WTC11 (cell line): ENCODE results near the gene OR4A15. TPM values are rescaled to one million over a fixed set of nuclear protein-coding genes. Genes with fewer than 3 reads are reported as not detected.

Experiments used
- ATAC-seq: fragments of 200-7000 bp; cut with Tn5 transposase; 2 replicates; pipeline ENCODE4 v1.10.0; 2021; ENCODE audit warnings: mild to moderate bottlenecking, moderate library complexity
- CTCF ChIA-PET: fragments of 300-600 bp; sonication (Branson Sonifier 250); formaldehyde crosslinking; loops from one replicate; lab custom pipeline; 2021; ENCODE audit warnings: antibody characterized with exemption; lab: Charles Lee
- POLR2A ChIA-PET: fragments of 350-600 bp; sonication (Branson Sonifier 250); formaldehyde crosslinking; loops from one replicate; lab custom pipeline; 2021; ENCODE audit warnings: antibody characterized with exemption; lab: Charles Lee
- DNase-seq: peaks from one replicate; pipeline ENCODE4 v3.0.0; 2021; ENCODE audit warnings: low spot score
- H3K27ac Mint-ChIP-seq: 2 replicates; pipeline ENCODE4 v1.8.0; 2021; ENCODE audit warnings: mixed read lengths
- H3K27me3 Mint-ChIP-seq: 2 replicates; pipeline ENCODE4 v1.8.0; 2021; ENCODE audit warnings: low read depth, mild to moderate bottlenecking, moderate library complexity, mixed read lengths
- H3K36me3 Mint-ChIP-seq: 2 replicates; pipeline ENCODE4 v1.8.0; 2021; ENCODE audit warnings: mixed read lengths
- H3K4me1 Mint-ChIP-seq: 2 replicates; pipeline ENCODE4 v1.8.0; 2022; ENCODE audit warnings: mixed read lengths
- H3K4me3 Mint-ChIP-seq: 2 replicates; pipeline ENCODE4 v1.8.0; 2021; ENCODE audit warnings: mild to moderate bottlenecking, moderate library complexity, mixed read lengths
- H3K9me3 Mint-ChIP-seq: 2 replicates; pipeline ENCODE4 v1.8.0; 2021; ENCODE audit warnings: mixed read lengths
- ATF3 ChIP-seq: sonication (generic); formaldehyde crosslinking; conservative IDR thresholded peaks from 2 replicates; pipeline ENCODE4 v1.8.1; 2022; ENCODE audit warnings: mild to moderate bottlenecking, missing genetic modification reagents
- CREM ChIP-seq: sonication (generic); formaldehyde crosslinking; IDR thresholded peaks from 2 replicates; pipeline ENCODE4 v1.8.1; 2022; ENCODE audit warnings: mild to moderate bottlenecking, missing genetic modification reagents, moderate library complexity
- ELF4 ChIP-seq: sonication (generic); formaldehyde crosslinking; IDR thresholded peaks from 2 replicates; pipeline ENCODE4 v1.8.1; 2022; ENCODE audit warnings: low read depth, mild to moderate bottlenecking, moderate library complexity, missing genetic modification reagents
- SMAD3 ChIP-seq: sonication (generic); formaldehyde crosslinking; IDR thresholded peaks from 2 replicates; pipeline ENCODE4 v1.8.0; 2022; ENCODE audit warnings: missing genetic modification reagents, mild to moderate bottlenecking, borderline replicate concordance
- SMAD4 ChIP-seq: sonication (generic); formaldehyde crosslinking; IDR thresholded peaks from 2 replicates; pipeline ENCODE4 v1.8.0; 2022; ENCODE audit warnings: mild to moderate bottlenecking, missing genetic modification reagents
- SOX15 ChIP-seq: fragments of 250-450 bp; sonication (Bioruptor Pico); IDR thresholded peaks from 2 replicates; pipeline ENCODE4 v1.9.0; 2021; ENCODE audit warnings: mild to moderate bottlenecking
- TCF7 ChIP-seq: sonication (generic); formaldehyde crosslinking; IDR thresholded peaks from 2 replicates; pipeline ENCODE4 v1.8.0; 2022; ENCODE audit warnings: mild to moderate bottlenecking, low read depth, missing genetic modification reagents, moderate library complexity
- TP53 ChIP-seq: sonication (generic); formaldehyde crosslinking; IDR thresholded peaks from 2 replicates; pipeline ENCODE4 v1.8.1; 2023; ENCODE audit warnings: mild to moderate bottlenecking, missing genetic modification reagents
- USF1 ChIP-seq: sonication (generic); formaldehyde crosslinking; IDR thresholded peaks from 2 replicates; pipeline ENCODE4 v1.8.0; 2022; ENCODE audit warnings: mild to moderate bottlenecking, missing genetic modification reagents
- ZNF263 ChIP-seq: sonication (generic); formaldehyde crosslinking; IDR thresholded peaks from 2 replicates; pipeline ENCODE4 v1.8.1; 2022; ENCODE audit warnings: low read depth, mild to moderate bottlenecking, moderate library complexity, missing genetic modification reagents
- ZNF416 ChIP-seq: fragments of 250-450 bp; sonication (Bioruptor Pico); IDR thresholded peaks from 2 replicates; pipeline ENCODE4 v1.9.0; 2021; ENCODE audit warnings: mild to moderate bottlenecking, inconsistent platforms
- ZNF423 ChIP-seq: fragments of 250-450 bp; sonication (Bioruptor Pico); IDR thresholded peaks from 2 replicates; pipeline ENCODE4 v2.1.2; 2022; ENCODE audit warnings: mild to moderate bottlenecking, moderate library complexity
- total RNA-seq: library from RNA; stranded (reverse); gene quantifications from 3 replicates; pipeline ENCODE4 v1.2.3, GENCODE V29; 2021
- TF ChIP-seq, protein P1 (sequence below): sonication (generic); formaldehyde crosslinking; IDR thresholded peaks from 2 replicates; pipeline ENCODE4 v1.8.0; 2022; ENCODE audit warnings: mild to moderate bottlenecking, missing genetic modification reagents
- TF ChIP-seq, protein P2 (sequence below): sonication (generic); formaldehyde crosslinking; conservative IDR thresholded peaks from 2 replicates; pipeline ENCODE4 v1.8.1; 2023; ENCODE audit warnings: mild to moderate bottlenecking, low read depth, missing genetic modification reagents, moderate library complexity
- TF ChIP-seq, protein P3 (sequence below): fragments of 200-600 bp; IDR thresholded peaks from 2 replicates; pipeline ENCODE4 v1.8.0; 2022; ENCODE audit warnings: antibody characterized with exemption
- TF ChIP-seq, protein P4 (sequence below): fragments of 250-450 bp; sonication (Bioruptor Pico); IDR thresholded peaks from 2 replicates; pipeline ENCODE4 v1.9.0; 2021; ENCODE audit warnings: mild to moderate bottlenecking, borderline replicate concordance
- TF ChIP-seq, protein P5 (sequence below): sonication (generic); formaldehyde crosslinking; IDR thresholded peaks from 2 replicates; pipeline ENCODE4 v1.8.1; 2023; ENCODE audit warnings: mild to moderate bottlenecking, moderate library complexity, missing genetic modification reagents
- TF ChIP-seq, protein P6 (sequence below): fragments of 250-450 bp; sonication (Bioruptor Pico); IDR thresholded peaks from 2 replicates; pipeline ENCODE4 v1.9.0; 2021; ENCODE audit warnings: moderate library complexity, mild to moderate bottlenecking, inconsistent platforms, borderline replicate concordance
- TF ChIP-seq, protein P7 (sequence below): fragments of 250-450 bp; sonication (Bioruptor Pico); IDR thresholded peaks from 2 replicates; pipeline ENCODE4 v1.8.0; 2021; ENCODE audit warnings: mild to moderate bottlenecking

The OR4A15 gene
- total RNA-seq, 1 experiment from 2014 or later, result not detected

- Mint-ChIP-seq H3K4me3 (no peak overlapping the region), H3K36me3 (peaks cover 57% of the 10 kb centered on the region), H3K4me1 (no peaks in the 10 kb centered on the region), H3K27me3 (peaks cover 4% of the 10 kb centered on the region; the same call in 1 of the 2 replicates), H3K27ac (no peak overlapping the region), H3K9me3 (peaks cover 70% of the 10 kb centered on the region)
- TF ChIP-seq, protein P1, sequence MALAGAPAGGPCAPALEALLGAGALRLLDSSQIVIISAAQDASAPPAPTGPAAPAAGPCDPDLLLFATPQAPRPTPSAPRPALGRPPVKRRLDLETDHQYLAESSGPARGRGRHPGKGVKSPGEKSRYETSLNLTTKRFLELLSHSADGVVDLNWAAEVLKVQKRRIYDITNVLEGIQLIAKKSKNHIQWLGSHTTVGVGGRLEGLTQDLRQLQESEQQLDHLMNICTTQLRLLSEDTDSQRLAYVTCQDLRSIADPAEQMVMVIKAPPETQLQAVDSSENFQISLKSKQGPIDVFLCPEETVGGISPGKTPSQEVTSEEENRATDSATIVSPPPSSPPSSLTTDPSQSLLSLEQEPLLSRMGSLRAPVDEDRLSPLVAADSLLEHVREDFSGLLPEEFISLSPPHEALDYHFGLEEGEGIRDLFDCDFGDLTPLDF (CRISPR knock-in tag), result no peak
- TF ChIP-seq ZNF416 (no peak), SMAD4 (CRISPR knock-in tag) (no peak), ZNF263 (CRISPR knock-in tag) (no peak), SMAD3 (CRISPR knock-in tag) (no peak), ELF4 (no peak), USF1 (CRISPR knock-in tag) (no peak), SOX15 (no peak), ATF3 (CRISPR knock-in tag) (no peak), TCF7 (CRISPR knock-in tag) (no peak), TP53 (CRISPR knock-in tag) (no peak), ZNF423 (CRISPR knock-in tag) (no peak), CREM (CRISPR knock-in tag) (no peak)
- TF ChIP-seq, protein P2, sequence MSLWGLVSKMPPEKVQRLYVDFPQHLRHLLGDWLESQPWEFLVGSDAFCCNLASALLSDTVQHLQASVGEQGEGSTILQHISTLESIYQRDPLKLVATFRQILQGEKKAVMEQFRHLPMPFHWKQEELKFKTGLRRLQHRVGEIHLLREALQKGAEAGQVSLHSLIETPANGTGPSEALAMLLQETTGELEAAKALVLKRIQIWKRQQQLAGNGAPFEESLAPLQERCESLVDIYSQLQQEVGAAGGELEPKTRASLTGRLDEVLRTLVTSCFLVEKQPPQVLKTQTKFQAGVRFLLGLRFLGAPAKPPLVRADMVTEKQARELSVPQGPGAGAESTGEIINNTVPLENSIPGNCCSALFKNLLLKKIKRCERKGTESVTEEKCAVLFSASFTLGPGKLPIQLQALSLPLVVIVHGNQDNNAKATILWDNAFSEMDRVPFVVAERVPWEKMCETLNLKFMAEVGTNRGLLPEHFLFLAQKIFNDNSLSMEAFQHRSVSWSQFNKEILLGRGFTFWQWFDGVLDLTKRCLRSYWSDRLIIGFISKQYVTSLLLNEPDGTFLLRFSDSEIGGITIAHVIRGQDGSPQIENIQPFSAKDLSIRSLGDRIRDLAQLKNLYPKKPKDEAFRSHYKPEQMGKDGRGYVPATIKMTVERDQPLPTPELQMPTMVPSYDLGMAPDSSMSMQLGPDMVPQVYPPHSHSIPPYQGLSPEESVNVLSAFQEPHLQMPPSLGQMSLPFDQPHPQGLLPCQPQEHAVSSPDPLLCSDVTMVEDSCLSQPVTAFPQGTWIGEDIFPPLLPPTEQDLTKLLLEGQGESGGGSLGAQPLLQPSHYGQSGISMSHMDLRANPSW (CRISPR knock-in tag), result no peak
- TF ChIP-seq, protein P3, sequence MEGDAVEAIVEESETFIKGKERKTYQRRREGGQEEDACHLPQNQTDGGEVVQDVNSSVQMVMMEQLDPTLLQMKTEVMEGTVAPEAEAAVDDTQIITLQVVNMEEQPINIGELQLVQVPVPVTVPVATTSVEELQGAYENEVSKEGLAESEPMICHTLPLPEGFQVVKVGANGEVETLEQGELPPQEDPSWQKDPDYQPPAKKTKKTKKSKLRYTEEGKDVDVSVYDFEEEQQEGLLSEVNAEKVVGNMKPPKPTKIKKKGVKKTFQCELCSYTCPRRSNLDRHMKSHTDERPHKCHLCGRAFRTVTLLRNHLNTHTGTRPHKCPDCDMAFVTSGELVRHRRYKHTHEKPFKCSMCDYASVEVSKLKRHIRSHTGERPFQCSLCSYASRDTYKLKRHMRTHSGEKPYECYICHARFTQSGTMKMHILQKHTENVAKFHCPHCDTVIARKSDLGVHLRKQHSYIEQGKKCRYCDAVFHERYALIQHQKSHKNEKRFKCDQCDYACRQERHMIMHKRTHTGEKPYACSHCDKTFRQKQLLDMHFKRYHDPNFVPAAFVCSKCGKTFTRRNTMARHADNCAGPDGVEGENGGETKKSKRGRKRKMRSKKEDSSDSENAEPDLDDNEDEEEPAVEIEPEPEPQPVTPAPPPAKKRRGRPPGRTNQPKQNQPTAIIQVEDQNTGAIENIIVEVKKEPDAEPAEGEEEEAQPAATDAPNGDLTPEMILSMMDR, result no peak
- TF ChIP-seq, protein P4, sequence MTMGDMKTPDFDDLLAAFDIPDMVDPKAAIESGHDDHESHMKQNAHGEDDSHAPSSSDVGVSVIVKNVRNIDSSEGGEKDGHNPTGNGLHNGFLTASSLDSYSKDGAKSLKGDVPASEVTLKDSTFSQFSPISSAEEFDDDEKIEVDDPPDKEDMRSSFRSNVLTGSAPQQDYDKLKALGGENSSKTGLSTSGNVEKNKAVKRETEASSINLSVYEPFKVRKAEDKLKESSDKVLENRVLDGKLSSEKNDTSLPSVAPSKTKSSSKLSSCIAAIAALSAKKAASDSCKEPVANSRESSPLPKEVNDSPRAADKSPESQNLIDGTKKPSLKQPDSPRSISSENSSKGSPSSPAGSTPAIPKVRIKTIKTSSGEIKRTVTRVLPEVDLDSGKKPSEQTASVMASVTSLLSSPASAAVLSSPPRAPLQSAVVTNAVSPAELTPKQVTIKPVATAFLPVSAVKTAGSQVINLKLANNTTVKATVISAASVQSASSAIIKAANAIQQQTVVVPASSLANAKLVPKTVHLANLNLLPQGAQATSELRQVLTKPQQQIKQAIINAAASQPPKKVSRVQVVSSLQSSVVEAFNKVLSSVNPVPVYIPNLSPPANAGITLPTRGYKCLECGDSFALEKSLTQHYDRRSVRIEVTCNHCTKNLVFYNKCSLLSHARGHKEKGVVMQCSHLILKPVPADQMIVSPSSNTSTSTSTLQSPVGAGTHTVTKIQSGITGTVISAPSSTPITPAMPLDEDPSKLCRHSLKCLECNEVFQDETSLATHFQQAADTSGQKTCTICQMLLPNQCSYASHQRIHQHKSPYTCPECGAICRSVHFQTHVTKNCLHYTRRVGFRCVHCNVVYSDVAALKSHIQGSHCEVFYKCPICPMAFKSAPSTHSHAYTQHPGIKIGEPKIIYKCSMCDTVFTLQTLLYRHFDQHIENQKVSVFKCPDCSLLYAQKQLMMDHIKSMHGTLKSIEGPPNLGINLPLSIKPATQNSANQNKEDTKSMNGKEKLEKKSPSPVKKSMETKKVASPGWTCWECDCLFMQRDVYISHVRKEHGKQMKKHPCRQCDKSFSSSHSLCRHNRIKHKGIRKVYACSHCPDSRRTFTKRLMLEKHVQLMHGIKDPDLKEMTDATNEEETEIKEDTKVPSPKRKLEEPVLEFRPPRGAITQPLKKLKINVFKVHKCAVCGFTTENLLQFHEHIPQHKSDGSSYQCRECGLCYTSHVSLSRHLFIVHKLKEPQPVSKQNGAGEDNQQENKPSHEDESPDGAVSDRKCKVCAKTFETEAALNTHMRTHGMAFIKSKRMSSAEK (CRISPR knock-in tag), result no peak
- TF ChIP-seq, protein P5, sequence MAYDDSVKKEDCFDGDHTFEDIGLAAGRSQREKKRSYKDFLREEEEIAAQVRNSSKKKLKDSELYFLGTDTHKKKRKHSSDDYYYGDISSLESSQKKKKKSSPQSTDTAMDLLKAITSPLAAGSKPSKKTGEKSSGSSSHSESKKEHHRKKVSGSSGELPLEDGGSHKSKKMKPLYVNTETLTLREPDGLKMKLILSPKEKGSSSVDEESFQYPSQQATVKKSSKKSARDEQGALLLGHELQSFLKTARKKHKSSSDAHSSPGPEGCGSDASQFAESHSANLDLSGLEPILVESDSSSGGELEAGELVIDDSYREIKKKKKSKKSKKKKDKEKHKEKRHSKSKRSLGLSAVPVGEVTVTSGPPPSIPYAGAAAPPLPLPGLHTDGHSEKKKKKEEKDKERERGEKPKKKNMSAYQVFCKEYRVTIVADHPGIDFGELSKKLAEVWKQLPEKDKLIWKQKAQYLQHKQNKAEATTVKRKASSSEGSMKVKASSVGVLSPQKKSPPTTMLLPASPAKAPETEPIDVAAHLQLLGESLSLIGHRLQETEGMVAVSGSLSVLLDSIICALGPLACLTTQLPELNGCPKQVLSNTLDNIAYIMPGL (CRISPR knock-in tag), result no peak
- TF ChIP-seq, protein P6, sequence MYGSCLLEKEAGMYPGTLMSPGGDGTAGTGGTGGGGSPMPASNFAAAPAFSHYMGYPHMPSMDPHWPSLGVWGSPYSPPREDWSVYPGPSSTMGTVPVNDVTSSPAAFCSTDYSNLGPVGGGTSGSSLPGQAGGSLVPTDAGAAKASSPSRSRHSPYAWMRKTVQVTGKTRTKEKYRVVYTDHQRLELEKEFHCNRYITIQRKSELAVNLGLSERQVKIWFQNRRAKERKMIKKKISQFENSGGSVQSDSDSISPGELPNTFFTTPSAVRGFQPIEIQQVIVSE (CRISPR knock-in tag), result no peak
- TF ChIP-seq, protein P7, sequence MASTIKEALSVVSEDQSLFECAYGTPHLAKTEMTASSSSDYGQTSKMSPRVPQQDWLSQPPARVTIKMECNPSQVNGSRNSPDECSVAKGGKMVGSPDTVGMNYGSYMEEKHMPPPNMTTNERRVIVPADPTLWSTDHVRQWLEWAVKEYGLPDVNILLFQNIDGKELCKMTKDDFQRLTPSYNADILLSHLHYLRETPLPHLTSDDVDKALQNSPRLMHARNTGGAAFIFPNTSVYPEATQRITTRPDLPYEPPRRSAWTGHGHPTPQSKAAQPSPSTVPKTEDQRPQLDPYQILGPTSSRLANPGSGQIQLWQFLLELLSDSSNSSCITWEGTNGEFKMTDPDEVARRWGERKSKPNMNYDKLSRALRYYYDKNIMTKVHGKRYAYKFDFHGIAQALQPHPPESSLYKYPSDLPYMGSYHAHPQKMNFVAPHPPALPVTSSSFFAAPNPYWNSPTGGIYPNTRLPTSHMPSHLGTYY (CRISPR knock-in tag), result no peak
- DNase-seq (no peak), ATAC-seq (no peak)
- ChIA-PET POLR2A (no interaction called here), CTCF (no interaction called here)
Measured at GRCh38 chr11:55349032-55349431, 18.7 kb upstream of the OR4A15 start.
